Measurements from ENCODE around the gene NUP98. TPM values are rescaled to one million over a fixed set of nuclear protein-coding genes. Genes with fewer than 3 reads are reported as not detected.

Gene NUP98
- total RNA-seq, 1 experiment from 2014 or later = 59.7 TPM

- no peak overlapping the region for H3K4me3 ChIP-seq
- no TSS peak for BruUV-seq (replicated peaks)
- no peak overlapping the region for H2AFZ ChIP-seq
- no peak for DNase-seq
- H3K4me1 ChIP-seq (replicated peaks; ENCODE audit: insufficient read depth) = no peaks in the 10 kb centered on the region
- no peak overlapping the region for H3K27ac ChIP-seq
- H3K9me2 ChIP-seq (ENCODE audit: insufficient read depth) = no peaks in the 10 kb centered on the region
- H3K79me2 ChIP-seq (ENCODE audit: low read depth) = no peaks in the 10 kb centered on the region
- no peaks in the 10 kb centered on the region; the same call in 1 of the 2 replicates for H4K20me1 ChIP-seq (ENCODE audit: insufficient read depth)
- ChIA-PET POLR2A (ENCODE audit: unreplicated experiment) (no interaction called here), CTCF (no interaction called here)
- no peak for TF ChIP-seq CTCF (conservative IDR thresholded peaks at IDR 0.05)
- no peak for TF ChIP-seq EZH2 (IDR thresholded peaks at IDR 0.05; ENCODE audit: low read depth)
- intact Hi-C loops (cut with micrococcal nuclease; ENCODE audit: unreplicated experiment) = no loop called here
- no peak overlapping the region for H3K4me2 ChIP-seq
- no peaks in the 10 kb centered on the region for H3K9me3 ChIP-seq (ENCODE audit: insufficient read depth, low read depth)
- peaks cover 10% of the 10 kb centered on the region; the same call in 1 of the 2 replicates for H3K36me3 ChIP-seq (ENCODE audit: low read depth)
- no peaks in the 10 kb centered on the region; the same call in 1 of the 2 replicates for H3F3A ChIP-seq (ENCODE audit: insufficient read depth, low read depth)
- H3K27me3 ChIP-seq (ENCODE audit: insufficient read depth, low read depth) = no peaks in the 10 kb centered on the region
These were observed 86.7 kb downstream of the NUP98 start for GRCh38 chr11:3710485-3711259.

- H3K27me3 ChIP-seq (ENCODE audit: insufficient read depth, low read depth) = no peaks in the 10 kb centered on the region
- H2AFZ ChIP-seq = no peak overlapping the region
- H3K4me3 ChIP-seq = no peak overlapping the region
- ChIA-PET CTCF (no interaction called here), POLR2A (ENCODE audit: unreplicated experiment) (no interaction called here)
- no peak overlapping the region for H3K4me2 ChIP-seq
- no peaks in the 10 kb centered on the region for H3K9me2 ChIP-seq (ENCODE audit: insufficient read depth)
- H3K4me1 ChIP-seq (replicated peaks; ENCODE audit: insufficient read depth) = no peaks in the 10 kb centered on the region
- H3F3A ChIP-seq (ENCODE audit: insufficient read depth, low read depth) = no peaks in the 10 kb centered on the region; the same call in 1 of the 2 replicates
- H3K79me2 ChIP-seq (ENCODE audit: low read depth) = no peaks in the 10 kb centered on the region
- no peak overlapping the region for H3K27ac ChIP-seq
- TF ChIP-seq CTCF (conservative IDR thresholded peaks at IDR 0.05) = no peak
- no peak for TF ChIP-seq EZH2 (IDR thresholded peaks at IDR 0.05; ENCODE audit: low read depth)
- H3K36me3 ChIP-seq (ENCODE audit: low read depth) = peaks cover 10% of the 10 kb centered on the region; the same call in 1 of the 2 replicates
- no TSS peak for BruUV-seq (replicated peaks)
- H4K20me1 ChIP-seq (ENCODE audit: insufficient read depth) = no peaks in the 10 kb centered on the region; the same call in 1 of the 2 replicates
- DNase-seq = no peak
- intact Hi-C loops (cut with micrococcal nuclease; ENCODE audit: unreplicated experiment) = no loop called here
- no peaks in the 10 kb centered on the region for H3K9me3 ChIP-seq (ENCODE audit: insufficient read depth, low read depth)
These were observed 87.4 kb downstream of the NUP98 start for GRCh38 chr11:3709977-3710376.

- Histone ChIP-seq H3K27me3 (ENCODE audit: insufficient read depth, low read depth) (no peaks in the 10 kb centered on the region), H3K9me2 (ENCODE audit: insufficient read depth) (no peaks in the 10 kb centered on the region), H3K79me2 (ENCODE audit: low read depth) (no peaks in the 10 kb centered on the region), H2AFZ (no peak overlapping the region), H3K27ac (no peak overlapping the region), H3K4me3 (no peak overlapping the region), H3K4me2 (no peak overlapping the region), H3K9me3 (ENCODE audit: insufficient read depth, low read depth) (no peaks in the 10 kb centered on the region), H3F3A (ENCODE audit: insufficient read depth, low read depth) (0 out of 2 replicates have a peak, but pooled peaks cover 3% of the 10 kb centered on the region), H3K4me1 (replicated peaks; ENCODE audit: insufficient read depth) (no peaks in the 10 kb centered on the region), H4K20me1 (ENCODE audit: insufficient read depth) (no peaks in the 10 kb centered on the region; the same call in 1 of the 2 replicates), H3K36me3 (ENCODE audit: low read depth) (peaks cover 15% of the 10 kb centered on the region)
- intact Hi-C loops (cut with micrococcal nuclease; ENCODE audit: unreplicated experiment) = no loop called here
- ChIA-PET CTCF (no interaction called here), POLR2A (ENCODE audit: unreplicated experiment) (no interaction called here)
- TF ChIP-seq EZH2 (IDR thresholded peaks at IDR 0.05; ENCODE audit: low read depth) (no peak), CTCF (conservative IDR thresholded peaks at IDR 0.05) (no peak)
- no TSS peak for BruUV-seq (replicated peaks)
- DNase-seq = no peak
These were observed 90.2 kb downstream of the NUP98 start for GRCh38 chr11:3707176-3707575.
